Lung microvascular endothelial cell (primary cell): ENCODE measurements around the gene LRRTM4. TPM values are rescaled to one million over a fixed set of nuclear protein-coding genes. Genes with fewer than 3 reads are reported as not detected.

Source experiments
- DNase-seq, 2 donors: peaks; one replicate each; pipeline versions ENCODE4 v3.0.0 to v3.0.0-alpha.2; 2010; ENCODE audit warnings: low read depth in 2 of 2
- total RNA-seq: library from RNA; depleted of rRNA; stranded (reverse); fragments of >200 nt; gene quantifications from 2 replicates; pipeline ENCODE4 v1.2.1, GENCODE V29; 2014

The LRRTM4 gene
- not detected in 2 replicates for total RNA-seq

DNA sequence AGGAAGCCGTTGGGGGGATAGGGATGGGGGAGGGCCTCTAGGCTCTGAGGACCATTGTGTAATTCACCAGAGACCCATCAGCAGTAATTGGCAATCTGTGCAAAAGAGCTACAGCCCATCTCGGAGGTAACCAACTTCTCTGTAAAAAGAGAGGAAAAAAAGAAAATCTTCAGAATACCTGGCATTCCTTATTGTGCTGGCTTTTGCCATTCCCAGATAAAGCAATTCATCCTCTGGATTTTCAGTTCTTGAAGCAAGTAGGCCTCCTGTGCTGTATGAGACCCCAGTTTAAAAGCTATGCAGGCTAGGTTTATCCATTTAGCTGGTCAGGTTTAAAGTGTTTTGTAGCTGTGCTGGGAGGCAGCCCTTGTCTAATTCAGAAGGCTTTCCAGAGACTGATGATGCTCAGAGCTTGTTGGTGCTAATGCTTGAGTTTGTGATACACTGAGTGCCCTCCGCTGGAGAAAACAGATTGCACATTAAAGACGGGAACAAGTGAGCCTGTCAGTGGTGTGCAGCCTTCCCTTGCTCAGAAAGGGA, at the start of gene LRRTM4:
Gene LRRTM4, minus strand, starts transcription at position 446 of the 540 bp plus-strand sequence.
- DNase-seq, result no peak

DNA sequence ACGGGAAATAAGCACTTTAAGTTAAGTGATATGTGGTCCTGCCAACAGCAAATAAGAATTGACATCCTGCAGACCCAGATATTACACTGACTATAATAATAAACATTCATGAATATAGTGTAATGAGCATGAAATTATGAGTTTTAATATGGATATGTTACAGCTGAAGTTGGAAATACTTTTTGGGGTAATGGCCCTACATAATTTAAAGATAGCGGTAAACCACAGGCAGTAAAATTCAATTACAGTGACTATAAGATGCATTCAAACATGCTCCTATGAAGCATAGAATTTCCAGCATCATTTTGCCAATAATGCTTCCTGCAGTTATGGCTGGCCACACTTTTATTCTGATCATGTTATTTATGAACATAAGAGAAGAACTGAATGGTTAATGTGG, 49.4 kb upstream of the LRRTM4 start:
- DNase-seq, result no peak

DNA sequence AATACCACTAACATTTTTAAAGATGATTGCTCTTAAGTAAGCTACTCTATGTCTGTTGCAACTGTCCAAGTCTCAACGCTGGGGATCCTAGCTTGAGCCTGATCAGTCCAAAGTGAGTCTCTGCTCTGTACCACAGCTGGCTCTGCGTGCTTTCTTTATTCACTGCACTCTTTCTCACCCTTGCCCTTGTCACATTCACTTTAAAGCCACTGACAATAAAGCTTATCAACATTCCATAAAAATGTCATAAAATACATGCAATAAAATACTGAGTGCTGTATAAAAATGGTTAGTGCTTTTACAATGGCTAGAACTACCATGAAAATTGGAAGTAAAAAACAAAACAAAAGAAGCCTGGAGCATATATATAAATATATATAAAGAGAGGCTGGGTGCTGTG, 45.5 kb upstream of the LRRTM4 start:
- no peak for DNase-seq

DNA sequence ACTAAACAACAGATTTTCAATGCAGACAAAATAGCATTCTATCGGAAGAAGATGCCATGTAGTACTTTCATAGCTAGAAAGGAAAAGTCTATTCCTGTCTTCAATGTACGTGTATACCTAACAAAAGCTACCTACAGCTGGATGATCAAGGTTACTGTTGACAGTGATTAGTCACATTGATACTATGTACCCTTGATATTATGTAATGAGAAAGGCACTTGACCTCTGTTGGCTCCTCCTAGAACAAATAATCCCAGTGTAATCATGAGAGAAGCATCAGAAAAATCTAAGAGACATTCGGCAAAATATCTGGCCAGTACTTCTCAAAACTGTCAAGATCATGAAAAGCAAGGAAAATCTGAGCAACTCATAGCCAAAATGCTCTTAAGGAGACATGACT, 44.4 kb upstream of the LRRTM4 start:
- no peak for DNase-seq

DNA sequence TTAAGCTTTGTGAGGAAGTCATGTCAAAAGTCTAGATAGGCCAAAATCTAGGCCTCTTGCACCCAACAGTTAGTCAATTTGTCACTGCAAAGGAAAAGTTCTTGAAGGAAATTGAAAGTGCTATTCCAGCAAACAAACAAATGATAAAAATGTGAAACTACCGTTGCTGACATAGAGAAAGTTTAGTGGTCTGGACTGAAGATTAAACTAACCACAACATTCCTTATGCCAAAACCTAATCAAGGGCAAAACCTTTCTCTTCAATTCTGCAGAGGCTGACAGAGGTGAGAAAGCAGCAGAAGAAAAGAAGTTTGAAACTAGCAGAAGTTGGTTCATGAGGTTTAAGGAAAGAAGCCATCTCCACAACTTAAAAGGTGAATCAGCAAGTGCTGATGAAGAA, 44.0 kb upstream of the LRRTM4 start:
- no peak for DNase-seq

DNA sequence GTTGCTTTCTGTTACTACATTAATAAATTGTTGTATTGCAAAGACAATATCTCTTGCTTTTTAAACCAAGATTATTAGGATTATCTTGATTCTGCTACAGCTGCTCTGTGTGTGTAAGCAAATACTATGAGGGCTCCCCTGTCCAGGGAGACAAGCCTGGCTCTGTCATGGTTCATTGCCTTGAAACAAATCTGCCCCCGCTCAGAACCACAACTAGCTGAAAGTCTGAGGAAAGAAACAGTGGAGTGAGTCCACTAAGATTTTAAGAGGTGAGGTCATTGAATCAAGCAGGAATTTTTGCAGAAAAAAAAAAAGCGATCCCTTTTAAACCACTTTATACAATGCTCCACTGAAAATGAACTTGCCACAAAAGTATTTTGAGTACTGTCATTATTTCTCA, 30.8 kb upstream of the LRRTM4 start:
- no peak for DNase-seq

DNA sequence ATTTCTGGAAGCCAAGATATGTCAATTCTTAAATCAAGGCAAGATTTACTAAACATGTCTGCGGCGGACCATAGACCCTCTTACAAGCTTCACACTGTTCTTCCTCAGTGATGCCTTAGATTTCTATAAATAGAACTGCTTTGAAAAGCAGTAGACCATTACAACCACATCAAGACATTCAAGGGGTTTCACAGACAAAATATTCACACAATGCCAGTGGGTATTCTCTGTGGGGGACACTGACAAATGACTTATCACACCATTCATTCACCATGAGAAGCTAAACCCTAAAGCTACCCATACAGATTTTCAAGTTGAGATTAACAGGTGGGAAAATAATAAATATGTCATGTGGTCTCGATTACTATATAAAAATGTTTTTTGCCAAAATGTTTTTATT, 15.9 kb upstream of the LRRTM4 start:
- no peak for DNase-seq

DNA sequence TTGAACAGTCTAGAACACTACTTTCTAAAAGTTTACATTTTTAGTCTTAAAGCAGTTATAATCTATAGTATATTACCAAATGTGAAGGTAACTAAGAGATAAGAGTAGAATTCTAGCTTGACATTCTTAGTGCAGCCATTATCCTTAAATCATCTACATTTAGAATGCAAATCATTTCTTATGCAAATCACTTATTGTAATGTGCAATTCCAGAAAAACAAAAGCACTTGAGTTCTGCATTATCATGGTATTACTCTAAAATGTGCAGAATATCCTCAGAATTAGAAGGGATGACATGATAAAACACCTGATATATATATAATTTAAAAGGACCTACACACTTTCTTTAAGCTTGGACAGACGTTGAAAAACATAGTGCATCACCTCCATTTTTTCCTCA, 712 bp upstream of the LRRTM4 start:
- no peak for DNase-seq

DNA sequence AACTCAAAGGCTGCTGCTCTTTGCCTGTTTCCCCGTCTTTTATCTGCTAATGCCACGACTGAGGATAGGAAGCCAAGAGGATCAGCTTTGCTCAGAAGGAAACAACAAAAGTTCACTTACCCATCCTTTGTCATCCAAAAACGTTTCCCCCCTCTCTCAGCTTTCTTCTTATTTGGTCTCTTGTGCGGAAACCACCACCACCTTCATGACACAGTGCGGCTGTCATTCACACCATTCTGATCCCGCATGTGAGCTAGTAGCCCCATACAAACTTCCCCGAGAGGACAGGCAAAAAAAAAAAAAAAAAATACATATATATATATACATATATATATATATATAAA, 656 bp downstream of the LRRTM4 start:
- no peak for DNase-seq

DNA sequence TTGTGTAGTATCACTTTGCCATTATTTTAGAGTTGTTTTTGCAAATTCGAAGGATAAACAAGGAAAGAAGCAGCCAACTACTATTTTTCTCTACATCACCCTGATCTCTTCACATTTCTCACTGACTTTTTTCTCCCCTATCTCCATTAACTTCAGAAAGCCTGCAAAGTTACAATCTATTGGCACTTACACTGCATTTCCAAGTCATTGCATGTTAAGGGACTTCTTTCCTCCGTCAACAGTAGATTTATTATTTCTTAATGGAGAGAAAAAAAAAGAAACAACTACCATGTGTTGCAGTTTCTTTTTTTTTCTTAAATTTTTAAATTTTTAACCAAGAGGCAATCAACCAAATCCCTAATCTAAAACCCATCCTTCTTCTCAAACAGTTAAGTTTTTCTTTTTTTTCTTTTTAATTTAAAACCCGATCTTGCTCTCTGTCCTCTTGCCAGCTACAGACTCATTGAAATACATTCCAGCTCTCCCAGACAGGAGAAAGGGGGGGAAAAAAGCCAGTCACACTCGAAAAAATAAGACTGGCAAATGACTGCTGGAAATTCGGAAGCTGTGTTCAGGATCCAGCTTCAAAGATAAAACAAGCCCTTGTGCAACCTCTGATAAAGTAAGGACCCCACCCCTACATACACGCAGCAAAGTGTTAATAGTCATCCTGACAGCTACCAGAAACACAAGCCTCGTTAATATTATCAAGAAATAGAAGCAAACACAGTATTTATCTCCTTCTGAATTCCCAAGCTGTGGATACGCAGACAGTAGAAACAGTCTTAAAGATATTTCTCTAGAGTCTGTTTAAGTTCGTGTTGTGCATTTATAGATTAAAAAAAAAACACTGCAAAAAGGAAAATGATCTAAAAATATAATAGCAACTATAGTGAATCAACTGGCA, 1.3 kb downstream of the LRRTM4 start:
- no peak for DNase-seq

DNA sequence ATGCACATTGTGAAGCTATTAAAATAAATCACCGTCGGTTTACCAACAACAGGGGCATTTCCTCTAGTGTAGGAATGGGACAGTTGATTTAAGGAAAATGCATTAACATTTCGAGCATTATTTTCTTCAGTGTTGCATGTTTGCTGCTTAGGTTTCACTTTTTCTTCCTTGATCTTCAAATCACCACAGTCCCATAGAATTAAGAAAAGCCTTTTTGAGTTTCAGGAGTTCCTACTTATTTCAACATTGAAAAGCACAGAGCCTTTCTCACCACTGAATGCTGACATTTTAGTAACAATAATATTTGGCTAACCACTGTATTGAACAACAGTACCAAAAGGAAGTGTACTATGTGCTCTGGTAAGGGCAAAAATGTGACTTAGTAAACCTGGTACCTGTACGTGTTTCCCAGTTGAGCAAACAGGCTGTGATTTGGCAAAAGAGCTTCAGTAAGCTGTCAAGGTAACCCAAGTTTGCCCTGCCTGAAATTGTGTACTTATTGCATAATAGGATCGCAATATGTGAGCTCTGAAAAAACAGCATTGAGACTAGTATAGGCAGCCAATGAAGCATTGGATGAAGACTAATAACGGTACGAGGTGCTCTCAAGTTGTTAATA, 2.2 kb downstream of the LRRTM4 start:
- no peak for DNase-seq

DNA sequence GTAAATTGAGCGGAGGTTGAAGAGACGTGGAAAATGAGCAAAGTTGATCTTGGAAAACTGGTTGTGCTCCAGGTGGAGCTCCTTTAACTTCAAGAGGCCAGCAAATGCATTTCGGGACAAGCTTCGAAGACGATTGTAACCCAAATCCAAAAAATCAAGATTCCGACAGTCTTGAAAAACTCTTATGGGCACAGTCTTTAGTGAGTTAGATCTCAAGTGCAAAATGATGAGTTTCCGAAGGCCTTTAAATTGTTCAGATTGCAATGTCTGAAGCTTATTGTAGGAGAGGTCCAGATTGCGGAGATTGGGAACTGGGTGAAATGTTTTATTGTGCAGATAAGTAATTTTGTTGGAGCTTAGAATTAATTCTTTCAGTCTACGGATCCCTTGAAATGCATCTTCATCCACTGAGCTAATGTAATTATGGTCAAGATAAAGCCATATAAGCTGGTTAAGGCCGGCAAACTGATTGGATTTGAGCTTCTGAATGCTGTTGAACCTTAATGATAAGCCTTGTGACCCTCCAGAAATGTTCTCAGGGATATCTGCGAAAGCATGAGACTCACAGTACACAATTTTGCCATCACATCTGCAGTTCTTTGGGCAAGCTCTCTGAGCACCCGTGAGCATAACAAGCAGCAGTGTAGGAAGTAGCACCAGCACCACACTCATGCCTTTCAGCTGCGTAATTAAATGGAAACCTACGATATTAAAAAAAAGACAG, 2.9 kb downstream of the LRRTM4 start:
- no peak for DNase-seq

DNA sequence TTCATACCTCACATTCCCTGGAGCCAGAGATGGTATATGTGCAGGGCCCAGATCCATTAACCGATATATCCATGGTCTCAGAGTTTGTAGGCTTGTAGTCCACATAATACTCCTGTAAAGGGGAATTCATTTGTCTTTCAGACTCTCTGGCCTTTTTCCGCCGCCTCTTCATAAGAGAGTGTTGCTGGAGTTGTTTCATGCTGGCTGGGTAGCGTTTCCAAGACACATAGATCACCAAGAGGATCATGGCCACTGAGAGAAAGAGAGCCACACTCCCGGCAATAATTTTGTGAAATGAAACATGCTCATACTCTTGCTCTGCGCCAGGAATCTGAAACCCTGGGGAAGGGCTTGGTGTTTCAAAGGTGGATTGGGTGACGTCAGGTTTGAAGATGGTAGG, 3.9 kb downstream of the LRRTM4 start:
- DNase-seq, result no peak

DNA sequence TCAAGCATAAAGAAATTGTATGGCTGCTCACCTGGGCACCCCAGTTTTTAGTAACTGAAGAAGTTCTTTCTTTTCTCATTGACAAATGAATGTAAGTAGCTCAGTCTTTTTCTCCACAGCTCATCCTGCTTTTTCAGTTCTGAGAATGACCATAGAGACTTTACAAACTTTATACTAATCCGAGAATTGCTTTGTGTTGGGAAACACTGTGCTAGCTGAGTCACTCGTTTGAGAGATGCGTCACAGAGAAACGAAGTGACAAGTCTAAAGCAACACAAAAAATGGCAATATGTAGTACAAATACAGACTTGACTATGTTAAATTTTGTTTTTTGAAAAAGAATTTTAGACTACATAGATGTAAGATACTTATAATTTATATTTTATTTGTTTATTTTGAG, 9.0 kb downstream of the LRRTM4 start:
- no peak for DNase-seq

DNA sequence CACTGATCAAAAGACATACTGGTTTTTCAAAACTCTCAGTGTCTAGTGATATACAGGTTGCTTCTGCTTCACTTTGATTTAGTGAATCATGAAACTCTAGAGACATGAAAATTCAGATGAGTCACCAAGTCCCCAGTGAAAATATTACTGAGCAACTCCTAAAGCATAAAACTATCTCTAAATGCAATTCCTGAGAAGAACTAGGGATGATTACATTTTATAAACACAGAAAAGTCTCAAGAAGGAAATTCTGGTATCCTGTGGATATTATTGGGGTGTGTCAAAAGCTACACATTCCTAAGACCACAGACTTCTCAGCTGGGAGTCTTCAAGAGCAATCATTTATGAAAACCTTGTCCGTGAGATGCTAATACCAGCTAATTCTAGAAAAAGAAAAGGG, 9.7 kb downstream of the LRRTM4 start:
- DNase-seq, result no peak

DNA sequence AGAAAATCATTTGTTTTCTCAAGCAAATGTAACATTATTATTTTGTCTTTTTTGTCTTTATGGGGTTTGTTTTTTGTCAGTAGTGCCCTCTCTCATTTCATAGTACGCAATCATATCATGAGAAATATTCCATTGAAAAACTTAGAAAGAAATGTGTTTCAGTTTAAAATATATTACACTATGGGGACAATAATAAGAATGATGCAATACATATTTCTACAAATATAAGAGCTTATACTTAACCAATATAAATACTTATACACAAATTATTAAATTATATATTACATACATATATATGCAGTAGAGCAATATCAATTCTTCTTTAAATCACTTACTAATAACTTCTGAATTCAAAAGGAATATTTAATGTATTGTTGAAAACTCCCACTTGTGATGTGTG, 13.7 kb downstream of the LRRTM4 start:
- DNase-seq, result no peak

DNA sequence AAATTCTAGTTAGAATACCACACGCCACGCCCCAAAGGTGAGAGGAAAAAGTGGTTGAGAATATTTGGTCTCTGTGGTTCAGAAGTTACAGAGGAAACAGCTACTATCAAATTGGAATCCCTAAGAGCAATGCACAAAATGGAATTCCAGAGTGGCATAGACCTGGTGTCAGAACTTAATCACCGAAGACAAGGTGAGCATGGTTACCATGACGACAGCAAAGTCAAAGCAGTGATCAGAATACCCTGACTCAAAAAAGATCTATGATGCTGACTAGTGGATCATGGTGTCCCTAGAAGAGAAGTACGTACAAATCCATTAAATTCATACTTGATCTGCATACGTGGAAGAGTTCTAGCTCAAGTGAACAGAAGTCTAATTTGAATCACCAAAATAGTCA, 14.5 kb downstream of the LRRTM4 start:
- DNase-seq, result no peak

DNA sequence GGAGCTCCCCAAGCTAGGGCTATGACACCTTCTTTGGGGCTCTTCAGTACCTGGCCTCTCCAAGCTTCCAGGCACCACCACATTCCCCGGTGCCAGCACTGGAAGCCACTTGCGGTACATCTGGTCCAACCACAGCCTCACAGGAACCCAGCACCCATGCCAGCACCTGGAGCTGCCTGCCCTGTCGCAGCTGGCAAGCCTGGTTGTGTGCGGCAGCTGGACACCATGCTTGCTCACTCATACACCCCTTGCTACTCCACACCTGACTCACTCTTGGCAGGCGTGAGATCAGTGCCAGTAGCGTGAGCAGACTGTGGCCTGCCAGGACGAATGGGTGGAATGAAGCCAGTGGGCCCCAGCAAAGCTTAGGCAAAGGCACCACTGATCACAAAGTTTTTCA, 34.0 kb downstream of the LRRTM4 start:
- no peak for DNase-seq

DNA sequence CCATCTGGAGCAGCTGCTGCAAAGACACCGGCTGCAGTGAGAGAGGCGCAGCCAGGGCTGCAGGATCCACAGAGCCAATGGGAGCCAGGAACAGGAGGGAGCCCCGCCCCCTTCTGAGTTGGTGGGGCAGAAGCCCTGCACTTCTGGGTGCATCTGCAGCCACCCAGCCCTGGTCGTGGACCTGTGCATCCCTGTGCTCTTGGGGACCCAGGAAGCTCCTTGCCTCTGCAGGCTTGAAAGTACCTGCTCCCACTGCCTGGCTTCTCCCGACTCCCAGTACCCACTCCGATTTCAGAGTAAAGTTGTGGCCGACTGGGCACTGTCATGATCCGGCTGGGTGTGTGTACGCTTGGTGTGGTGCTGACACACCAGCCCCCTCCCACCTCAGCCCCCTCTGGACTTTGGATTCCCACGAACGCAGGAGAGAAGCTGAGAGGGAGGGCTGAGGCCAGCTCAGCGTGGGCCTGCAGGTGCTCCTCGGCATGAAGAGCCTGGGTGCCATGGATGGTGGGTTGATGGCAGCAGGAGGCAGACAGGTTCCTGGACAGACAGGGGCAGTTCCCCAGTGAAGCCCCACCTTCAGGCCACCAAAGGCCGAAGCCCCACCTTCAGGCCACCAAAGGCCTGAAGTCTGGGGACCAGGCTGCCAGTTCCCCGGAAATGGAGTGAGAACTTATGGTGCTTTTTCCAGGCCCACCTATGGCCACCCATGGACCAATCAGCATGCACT, 34.9 kb downstream of the LRRTM4 start:
- DNase-seq, result no peak

DNA sequence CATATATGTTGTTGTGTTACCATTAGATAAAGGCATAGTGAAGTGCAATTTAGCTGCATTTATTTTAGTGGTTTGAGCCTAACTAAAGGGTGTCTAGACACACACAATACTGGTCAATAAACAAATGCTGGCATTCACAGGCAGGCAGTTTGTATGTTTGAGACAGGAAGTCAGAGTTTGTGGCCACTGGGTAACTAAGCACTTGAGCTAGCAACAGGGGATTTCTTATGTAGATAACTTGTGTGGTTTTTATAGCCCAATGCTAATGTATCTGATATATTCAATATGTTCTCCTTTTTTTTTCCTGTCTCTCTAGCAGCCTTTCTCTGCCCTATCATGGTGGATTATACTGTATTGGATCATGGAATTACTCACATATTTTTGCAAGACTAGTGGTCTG, 38.1 kb downstream of the LRRTM4 start:
- no peak for DNase-seq

DNA sequence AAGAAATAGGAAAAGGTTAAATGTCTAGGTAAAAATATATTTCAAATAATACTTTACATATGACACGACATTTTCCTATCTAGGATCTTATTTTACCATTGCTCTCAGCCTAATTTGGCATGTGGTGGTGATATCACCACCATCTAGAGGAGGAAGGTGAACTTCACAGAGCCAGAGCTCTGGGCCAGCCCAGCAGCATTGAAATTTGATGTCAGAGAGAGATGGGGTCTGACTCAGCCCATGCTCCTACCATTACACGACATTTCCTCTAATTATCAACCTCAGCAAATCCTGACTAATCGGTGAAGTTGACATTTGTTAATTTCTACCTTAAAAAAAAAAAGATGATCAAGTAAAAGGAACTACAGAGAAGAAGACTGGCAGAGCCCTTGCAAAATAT, 42.3 kb downstream of the LRRTM4 start:
- no peak for DNase-seq

DNA sequence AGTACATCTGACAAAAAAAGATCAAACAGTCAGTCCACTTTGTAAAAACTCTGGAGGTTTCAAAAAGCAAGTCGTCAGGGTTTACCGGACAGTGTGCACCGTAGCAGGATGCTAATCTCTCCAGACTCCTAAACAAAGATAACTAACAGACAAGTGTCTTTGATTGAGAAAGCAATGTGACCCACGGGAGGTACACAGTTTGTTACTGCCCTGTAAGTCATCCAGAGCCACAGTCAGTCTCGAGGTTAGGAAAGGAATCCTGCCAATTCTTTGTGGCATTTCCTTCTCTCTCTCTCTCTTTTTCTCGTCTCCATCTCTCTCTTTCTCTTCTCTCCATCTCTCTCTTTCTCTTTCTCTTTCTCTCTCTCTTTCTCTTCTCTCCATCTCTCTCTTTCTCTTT, 42.8 kb downstream of the LRRTM4 start:
- no peak for DNase-seq
